OCI-M2 (cell line): ENCODE measurements around the gene SLC38A8.

Source experiments
- DNase-seq: peaks from one replicate; lab custom pipeline; 2025; ENCODE audit not compliant: unreplicated experiment; lab: John Stamatoyannopoulos, UW

SLC38A8 gene

DNA sequence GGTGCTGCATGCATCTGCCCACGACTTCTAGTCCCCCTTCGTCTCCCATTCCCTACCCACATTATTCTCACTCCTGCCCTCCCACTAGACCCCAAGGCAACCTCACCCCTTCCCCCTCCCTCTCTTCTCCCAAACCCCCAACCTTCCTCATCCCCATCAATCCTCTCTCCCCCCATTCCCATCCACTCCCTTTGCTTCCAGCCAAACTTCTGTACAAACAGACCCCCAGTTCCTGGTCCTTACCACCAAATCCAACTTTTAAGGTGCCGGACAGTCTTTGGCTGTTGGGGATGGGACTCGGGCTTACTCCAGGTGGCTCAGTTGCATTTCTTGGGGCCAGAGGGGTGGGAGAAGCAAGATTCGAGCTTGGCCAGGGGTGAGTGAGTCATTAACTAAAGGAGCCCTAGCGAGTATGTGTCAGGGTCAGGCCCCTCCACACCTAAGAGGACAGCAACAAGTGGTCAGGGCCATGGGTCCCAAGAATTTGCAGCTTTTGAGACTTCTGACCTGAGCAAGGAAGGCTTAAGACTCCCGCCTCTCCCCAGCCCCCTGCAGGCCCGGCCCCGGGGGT is at the start of gene SLC38A8:
TSS of gene SLC38A8 (minus strand) at position 488 of the 571 bp plus-strand sequence. CDS start 638 bp downstream, outside the sequence.
- DNase-seq, result no peak

DNA sequence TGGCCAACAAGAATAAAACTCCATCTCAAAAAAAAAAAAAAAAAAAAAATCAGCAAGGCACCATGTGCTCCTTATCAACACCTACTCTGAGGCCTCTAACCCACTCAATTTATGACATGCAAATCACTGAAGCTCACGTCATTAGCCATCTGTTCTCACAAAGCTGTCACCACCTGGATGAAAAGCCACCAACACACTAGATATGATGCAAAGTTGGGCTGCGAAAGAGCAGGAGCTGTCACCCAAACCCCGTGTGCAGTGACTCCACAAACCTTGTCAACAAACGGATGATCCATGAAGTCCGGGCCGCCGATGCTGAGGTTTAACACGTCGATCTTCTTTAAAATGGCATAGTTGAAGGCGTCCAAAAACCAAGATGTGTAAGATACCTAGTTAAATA is 48.9 kb upstream of the SLC38A8 start:
- DNase-seq, result no peak

DNA sequence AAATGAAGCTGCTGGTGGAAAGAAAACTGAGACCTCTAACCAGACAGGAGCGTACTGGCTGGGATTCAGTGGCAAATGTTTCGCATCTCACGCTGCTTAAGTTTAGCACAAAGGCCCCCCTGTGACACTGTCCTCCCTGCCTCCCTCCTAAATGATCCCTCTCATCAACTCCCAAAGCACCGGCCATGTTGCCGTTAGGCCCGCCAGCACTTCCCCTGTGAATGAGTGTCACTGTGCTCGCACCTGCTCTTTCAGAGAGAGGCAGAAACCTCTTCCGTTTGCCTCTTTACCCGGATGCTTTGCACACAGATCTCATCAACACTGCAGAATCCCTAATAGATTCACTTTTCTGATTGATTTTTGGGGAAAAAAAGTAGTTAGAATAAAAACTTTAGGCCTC is 47.6 kb upstream of the SLC38A8 start:
- DNase-seq, result no peak

GRCh38 chr16:84088695-84089395 is 46.2 kb upstream of the SLC38A8 start:
- no peak for DNase-seq

DNA sequence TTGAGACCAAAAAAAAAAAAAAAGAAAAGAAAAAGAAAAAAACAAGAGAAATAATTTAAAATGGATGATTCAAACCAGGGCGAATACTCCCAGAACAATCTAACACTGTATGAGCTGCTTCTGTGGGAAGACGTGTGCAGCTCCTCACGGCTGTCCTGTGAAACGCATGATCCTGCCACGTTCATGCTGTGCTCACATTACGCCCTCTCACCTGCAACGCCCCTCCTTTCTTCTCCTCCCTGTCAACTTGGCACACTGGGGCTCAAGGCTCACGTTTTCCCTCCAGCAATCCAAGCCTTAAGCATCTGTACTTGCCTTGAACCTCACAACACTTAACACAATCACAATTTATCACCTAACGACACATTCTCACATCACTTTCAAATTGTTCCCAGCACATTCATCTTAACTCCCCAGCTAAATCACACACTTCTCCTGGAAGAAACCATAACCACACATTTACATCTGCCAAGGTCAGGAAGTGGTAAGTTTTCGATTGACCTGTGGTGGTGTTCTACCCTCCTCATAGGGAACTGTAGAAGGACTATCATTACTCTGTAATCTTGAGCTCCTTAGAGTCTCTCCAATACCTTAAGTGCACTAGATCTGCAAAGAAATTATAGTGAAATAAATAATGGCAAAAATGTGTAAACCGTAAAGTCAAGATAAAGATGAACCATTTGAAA is 45.0 kb upstream of the SLC38A8 start:
- no peak for DNase-seq

- no peak for DNase-seq
Measured at GRCh38 chr16:84087001-84087400, 44.4 kb upstream of the SLC38A8 start.

GRCh38 chr16:84086341-84086740 is 43.7 kb upstream of the SLC38A8 start:
- no peak for DNase-seq

DNA sequence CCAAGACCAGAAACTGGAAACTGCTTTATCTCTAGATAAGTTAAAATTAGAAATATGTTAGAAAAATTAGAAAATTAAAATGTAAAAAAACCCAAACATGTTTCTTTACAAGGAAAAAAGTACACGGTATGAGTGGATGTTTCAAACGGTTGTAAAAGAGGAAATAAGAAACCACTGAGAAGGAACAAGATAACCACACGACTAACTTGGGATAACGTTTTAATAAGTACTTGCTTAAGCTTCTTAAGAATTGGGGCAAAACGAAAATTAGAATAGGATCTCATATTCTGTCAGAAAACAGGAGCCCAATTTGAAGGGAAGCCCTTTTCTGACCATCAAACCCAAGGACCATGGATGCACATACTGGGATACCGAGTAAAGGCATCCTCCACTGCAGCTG is 43.2 kb upstream of the SLC38A8 start:
- no peak for DNase-seq

GRCh38 chr16:84085271-84085667 is 42.7 kb upstream of the SLC38A8 start:
- no peak for DNase-seq

GRCh38 chr16:84084570-84085270 is 42.1 kb upstream of the SLC38A8 start:
- no peak for DNase-seq

DNA sequence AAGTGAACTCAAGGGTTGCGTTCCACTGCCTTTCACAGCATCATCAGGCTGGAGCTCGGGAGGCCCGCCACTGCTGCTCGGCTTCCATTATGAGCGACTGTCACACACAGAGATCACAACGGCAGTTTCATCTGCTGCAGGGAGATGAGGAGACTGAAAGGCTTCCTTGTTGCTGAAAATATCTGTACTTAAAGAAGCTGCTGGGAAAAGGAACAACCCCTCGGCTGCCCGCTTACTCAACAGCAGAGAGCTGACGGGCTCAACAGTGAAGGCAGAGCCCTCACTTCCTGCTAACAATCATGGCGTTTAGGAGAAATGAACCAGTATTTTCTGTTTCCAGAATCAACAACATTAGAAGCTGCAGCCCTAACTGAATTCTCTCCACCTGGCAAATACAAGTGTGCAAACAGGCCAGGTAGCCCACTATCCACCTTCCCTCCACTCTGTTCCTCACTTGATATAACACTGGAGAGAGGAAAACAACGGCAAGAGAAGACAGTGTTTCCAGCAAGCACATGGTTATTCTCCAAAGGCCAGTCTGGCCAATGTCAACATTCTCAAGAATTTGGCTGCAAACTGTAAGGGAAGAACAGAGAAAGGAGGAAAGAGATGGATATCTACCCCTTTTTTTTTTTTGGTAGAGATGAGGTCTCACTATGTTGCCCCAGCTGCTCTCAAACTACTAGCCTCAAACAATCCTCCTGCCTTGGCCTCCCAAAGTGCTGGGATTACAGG is 40.4 kb upstream of the SLC38A8 start:
- DNase-seq, result no peak

DNA sequence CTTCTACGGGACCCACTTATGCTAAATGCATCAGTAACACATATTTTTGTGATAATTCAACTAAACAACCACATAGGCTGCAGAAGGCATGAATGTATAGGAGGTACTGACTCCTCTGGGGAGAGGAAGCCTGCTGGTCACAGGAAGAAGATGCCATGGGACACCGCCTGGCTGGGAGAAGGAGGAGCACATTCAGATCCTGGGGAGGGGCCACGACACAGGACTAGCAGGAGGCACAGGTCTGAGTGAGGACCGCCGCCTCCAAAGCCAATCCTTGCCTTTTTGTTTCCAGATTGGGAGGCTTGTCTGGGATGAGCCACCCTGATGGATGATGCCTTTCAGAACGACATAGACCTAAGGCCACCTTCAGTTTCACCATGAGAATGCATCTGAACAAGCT is 39.5 kb upstream of the SLC38A8 start:
- no peak for DNase-seq

GRCh38 chr16:84081446-84081989 is 38.9 kb upstream of the SLC38A8 start:
- DNase-seq, result no peak

DNA sequence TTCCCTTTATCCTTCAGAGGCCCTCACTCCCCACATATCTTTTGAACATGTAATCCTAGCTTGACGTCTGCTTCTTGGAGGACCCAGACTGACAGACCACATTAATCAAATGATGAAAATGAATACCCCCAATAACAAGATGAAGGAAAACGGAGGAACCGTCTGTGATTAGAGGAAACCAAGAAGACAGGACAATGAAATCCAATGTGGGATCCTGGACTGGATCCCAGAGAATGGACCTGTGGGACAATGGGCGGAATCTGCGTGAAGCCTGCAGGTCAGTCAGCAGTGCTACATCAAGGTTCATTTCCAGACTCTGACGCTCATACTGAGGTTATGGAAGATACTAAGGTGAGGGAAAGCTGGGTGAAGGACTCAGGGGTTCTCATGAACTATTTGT is 38.2 kb upstream of the SLC38A8 start:
- DNase-seq, result no peak

- no peak for DNase-seq
Measured at GRCh38 chr16:84080378-84080777, 37.8 kb upstream of the SLC38A8 start.

DNA sequence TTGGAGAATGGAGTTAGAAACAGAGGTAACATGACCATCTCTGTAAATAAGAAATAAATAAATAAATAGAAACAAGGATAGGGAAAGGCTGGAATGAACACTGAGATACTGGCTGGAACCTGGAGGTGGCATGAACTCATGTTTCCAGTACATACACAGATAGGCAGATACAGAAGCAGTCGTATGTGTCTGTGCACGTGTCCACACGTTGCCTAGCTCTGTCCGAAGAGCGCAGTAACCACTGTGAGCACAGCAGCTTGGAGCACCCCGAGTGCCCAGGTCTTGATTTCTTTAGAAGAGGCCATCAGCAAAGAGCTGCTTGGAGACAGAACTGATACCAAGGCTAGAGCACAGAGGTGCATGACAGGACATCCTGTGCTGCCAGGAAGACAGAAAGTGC is 37.1 kb upstream of the SLC38A8 start:
- no peak for DNase-seq

DNA sequence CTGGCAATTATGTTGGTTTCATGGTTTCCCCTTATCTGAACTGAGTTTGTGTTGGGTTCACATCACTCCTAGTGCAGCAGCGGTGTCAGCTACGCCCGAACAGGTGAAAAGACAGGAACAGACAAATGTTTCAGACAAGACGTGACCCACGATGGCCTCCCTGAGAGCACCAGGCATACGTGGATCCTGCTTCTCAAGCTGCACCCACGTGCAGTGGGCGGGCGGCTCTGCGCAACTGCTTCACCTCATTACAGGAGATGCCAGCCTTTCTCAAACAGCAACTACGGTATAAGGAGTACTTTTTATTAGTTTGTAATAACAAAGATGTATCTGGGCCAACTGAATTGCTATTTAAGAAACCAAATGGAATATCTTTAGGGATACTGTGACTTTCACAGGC is 32.8 kb upstream of the SLC38A8 start:
- no peak for DNase-seq

DNA sequence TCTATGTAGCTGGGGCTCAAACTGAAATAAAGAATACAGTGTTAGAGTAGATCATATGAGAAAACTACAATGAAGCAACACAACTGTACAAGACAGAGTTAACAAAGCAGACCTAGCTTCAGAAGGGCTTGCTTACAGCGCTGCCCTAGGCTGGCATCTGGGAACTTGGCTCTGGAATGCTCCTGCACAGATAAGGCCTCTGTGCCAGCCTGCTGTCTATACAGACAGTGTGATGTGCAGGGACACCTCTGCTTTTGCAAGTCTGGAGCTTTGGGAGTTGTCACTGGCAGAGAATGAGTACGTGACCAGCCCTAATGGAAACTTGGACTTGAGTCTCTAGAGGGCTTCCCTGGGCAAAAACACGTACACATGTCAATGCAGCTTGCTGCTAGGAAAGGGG is 32.1 kb upstream of the SLC38A8 start:
- DNase-seq, result no peak

- no peak for DNase-seq
Measured at GRCh38 chr16:84072014-84072413, 29.4 kb upstream of the SLC38A8 start.

GRCh38 chr16:84071121-84071520 is 28.5 kb upstream of the SLC38A8 start:
- DNase-seq, result no peak

DNA sequence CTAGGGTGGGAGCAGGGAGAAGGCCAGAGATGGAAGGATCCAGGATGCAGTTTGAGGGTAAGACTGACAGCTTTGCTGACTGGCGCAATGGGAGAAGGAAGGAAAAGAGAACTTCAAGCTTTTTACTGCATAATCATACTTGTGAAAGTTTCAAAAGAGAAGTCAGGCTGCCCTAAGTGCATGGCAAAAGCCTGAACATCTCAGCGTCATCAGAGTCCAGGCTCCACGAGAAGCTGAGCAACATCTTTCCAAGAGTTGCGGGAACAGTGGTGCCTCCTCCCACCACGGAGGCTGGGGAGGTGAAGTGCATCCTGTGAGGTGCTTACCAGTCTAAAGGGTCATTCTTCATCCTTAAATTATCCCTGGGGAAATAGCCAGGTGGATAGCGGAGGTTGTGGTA is 26.9 kb upstream of the SLC38A8 start:
- DNase-seq, result no peak
